Measurements from ENCODE around the gene SMIM10. TPM values are rescaled to one million over a fixed set of nuclear protein-coding genes. Genes with fewer than 3 reads are reported as not detected.

The SMIM10 gene
- total and polyA plus RNA-seq, 5 donors from 2014 or later, result not detected

Other genes starting within 250 kb of the SMIM10 start
- gene PABIR2, start 193.8 kb upstream of the SMIM10 start, total RNA-seq, result 48.7 TPM
- gene PABIR2, start 193.8 kb upstream of the SMIM10 start, polyA plus RNA-seq, result 1 to 10 TPM; 5.1 to 8.2 (median 6.6) TPM
- 9.9 TPM for gene MOSPD1, start 75.7 kb upstream of the SMIM10 start, total RNA-seq
- 10 to 100 TPM; 22.5 to 27.1 (median 24.0) TPM for gene MOSPD1, start 75.7 kb upstream of the SMIM10 start, polyA plus RNA-seq
- not detected for gene RTL8B, start 31.6 kb downstream of the SMIM10 start, total RNA-seq
- gene RTL8B, start 31.6 kb downstream of the SMIM10 start, polyA plus RNA-seq, result not detected
- 11.0 TPM for gene RTL8C, start 41.4 kb downstream of the SMIM10 start, total RNA-seq
- 10 to 100 TPM; 21.0 to 25.0 (median 21.6) TPM for gene RTL8C, start 41.4 kb downstream of the SMIM10 start, polyA plus RNA-seq
- gene RTL8A, start 61.1 kb downstream of the SMIM10 start, total RNA-seq, result 7.0 TPM
- gene RTL8A, start 61.1 kb downstream of the SMIM10 start, polyA plus RNA-seq, result 10 to 100 TPM; 23.2 to 32.4 (median 27.3) TPM
- gene SMIM10L2B, start 107.7 kb downstream of the SMIM10 start, total RNA-seq, result 0.15 TPM
- under 1 TPM in 2 of 4 donors, not detected in 2; 0.10 to 0.19 TPM for gene SMIM10L2B, start 107.7 kb downstream of the SMIM10 start, polyA plus RNA-seq
- gene ETDB, start 129.5 kb downstream of the SMIM10 start, total RNA-seq, result not detected
- gene ETDB, start 129.5 kb downstream of the SMIM10 start, polyA plus RNA-seq, result not detected
- not detected for gene CT55, start 180.4 kb downstream of the SMIM10 start, total RNA-seq
- not detected for gene CT55, start 180.4 kb downstream of the SMIM10 start, polyA plus RNA-seq